Stomach (tissue), 4 donors: ENCODE measurements around the gene SCGB1A1.

ENCODE experiments used
- EP300 ChIP-seq: sonication (generic); formaldehyde crosslinking; IDR thresholded peaks from one replicate; pipeline ENCODE4 v1.6.1; 2017; ENCODE audit warnings: antibody characterized with exemption
- POLR2A ChIP-seq, 4 donors: fragments of 450-650 bp; IDR thresholded peaks; one replicate each; pipeline ENCODE4 v1.6.1; 2016; ENCODE audit warnings: antibody characterized with exemption in 4 of 4, control low read depth in 2 of 4, mild to moderate bottlenecking in 1 of 4, moderate library complexity in 1 of 4
- POLR2AphosphoS5 ChIP-seq, 3 donors: sonication (generic); formaldehyde crosslinking; IDR thresholded peaks; one replicate each; pipeline ENCODE4 v1.6.1; 2016; ENCODE audit warnings: antibody characterized with exemption in 3 of 3
- TF ChIP-seq, protein P1 (sequence below), 7 experiments: fragments of 450-650 bp in 4 of 7; fragments of 200-600 bp in 3 of 7; sonication (generic) in 3 of 7; IDR thresholded peaks; one replicate each; pipeline ENCODE4 v1.5.1; 2016 to 2019; ENCODE audit warnings: antibody characterized with exemption in 7 of 7, control low read depth in 2 of 7, mild to moderate bottlenecking in 1 of 7

DNA sequence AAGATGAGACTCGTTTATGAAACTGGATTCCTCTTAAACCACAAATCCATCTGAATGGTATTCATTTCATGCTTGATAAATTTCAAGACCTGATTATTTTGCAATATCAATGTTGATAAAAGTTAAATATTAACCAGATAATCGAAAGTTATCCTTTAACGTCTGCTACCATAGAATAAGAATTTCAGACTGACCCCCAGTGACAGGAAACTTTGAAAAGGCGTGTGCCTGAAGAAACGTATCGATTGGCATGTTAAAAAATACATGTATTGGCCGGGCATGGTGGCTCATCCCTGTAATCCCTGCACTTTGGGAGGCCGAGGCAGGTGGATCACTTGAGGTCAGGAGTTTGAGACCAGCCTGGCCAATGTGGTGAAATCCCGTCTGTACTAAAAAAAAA lies 13.9 kb downstream of the SCGB1A1 start:
- TF ChIP-seq, protein P1, sequence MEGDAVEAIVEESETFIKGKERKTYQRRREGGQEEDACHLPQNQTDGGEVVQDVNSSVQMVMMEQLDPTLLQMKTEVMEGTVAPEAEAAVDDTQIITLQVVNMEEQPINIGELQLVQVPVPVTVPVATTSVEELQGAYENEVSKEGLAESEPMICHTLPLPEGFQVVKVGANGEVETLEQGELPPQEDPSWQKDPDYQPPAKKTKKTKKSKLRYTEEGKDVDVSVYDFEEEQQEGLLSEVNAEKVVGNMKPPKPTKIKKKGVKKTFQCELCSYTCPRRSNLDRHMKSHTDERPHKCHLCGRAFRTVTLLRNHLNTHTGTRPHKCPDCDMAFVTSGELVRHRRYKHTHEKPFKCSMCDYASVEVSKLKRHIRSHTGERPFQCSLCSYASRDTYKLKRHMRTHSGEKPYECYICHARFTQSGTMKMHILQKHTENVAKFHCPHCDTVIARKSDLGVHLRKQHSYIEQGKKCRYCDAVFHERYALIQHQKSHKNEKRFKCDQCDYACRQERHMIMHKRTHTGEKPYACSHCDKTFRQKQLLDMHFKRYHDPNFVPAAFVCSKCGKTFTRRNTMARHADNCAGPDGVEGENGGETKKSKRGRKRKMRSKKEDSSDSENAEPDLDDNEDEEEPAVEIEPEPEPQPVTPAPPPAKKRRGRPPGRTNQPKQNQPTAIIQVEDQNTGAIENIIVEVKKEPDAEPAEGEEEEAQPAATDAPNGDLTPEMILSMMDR (IDR thresholded peaks at IDR 0.05) = no peak
- TF ChIP-seq POLR2AphosphoS5 (IDR thresholded peaks at IDR 0.05) (no peak), POLR2A (IDR thresholded peaks at IDR 0.05) (no peak), EP300 (no peak)
